GM23248 (cell line): Measurements from ENCODE around the gene TMEM74B.

ENCODE experiments used
- EZH2 ChIP-seq: fragments of 200-600 bp; sonication (generic); IDR thresholded peaks from 2 replicates; pipeline ENCODE4 v1.6.1; 2018; ENCODE audit warnings: antibody characterized with exemption, mild to moderate bottlenecking; ENCODE audit not compliant: insufficient read depth, poor library complexity, severe bottlenecking
- EZH2phosphoT487 ChIP-seq: fragments of 200-600 bp; sonication (generic); IDR thresholded peaks from 2 replicates; pipeline ENCODE4 v1.6.1; 2018; ENCODE audit warnings: antibody characterized with exemption, moderate library complexity, mild to moderate bottlenecking, low read depth; ENCODE audit not compliant: insufficient read depth

DNA sequence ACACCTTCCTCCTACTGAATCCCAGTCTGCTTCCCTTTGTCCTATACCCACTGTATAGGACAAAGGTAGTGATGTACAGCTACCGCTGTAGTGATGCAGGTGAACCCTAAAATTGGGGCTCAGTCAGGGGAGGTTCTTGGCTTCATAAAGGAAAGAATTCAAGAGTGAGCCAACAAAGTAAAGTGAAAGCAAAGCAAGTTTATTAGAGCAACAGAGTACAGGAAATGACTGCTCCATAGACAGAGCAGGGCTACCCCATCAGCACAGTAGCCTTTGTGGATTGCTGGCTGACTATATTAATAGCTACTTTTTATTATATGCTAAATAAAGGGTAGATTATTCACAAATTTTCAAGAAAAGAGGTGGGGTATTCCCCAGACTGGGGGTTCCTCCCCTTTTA lies 15.2 kb upstream of the TMEM74B start:
- no peak for TF ChIP-seq EZH2phosphoT487
- no peak for TF ChIP-seq EZH2
